Dendritic cell treated with granulocyte-macrophage colony-stimulating factor and Interleukin-4, amounts not matched to agents 40 ng/mL and 50 ng/mL, for 4 days (primary cell): ENCODE measurements around the gene CEP162.
"Not testable (repeated sequence)": the region's sequence is repeated elsewhere in the genome, so short reads cannot be mapped to it uniquely, and the experiment has no call there.

Source experiments
- H3K27ac Mint-ChIP-seq: one replicate; pipeline ENCODE4 v1.8.0; 2022; ENCODE audit warnings: mild to moderate bottlenecking, mixed read lengths
- H3K27me3 Mint-ChIP-seq: one replicate; pipeline ENCODE4 v1.8.0; 2022; ENCODE audit warnings: mild to moderate bottlenecking, mixed read lengths
- H3K36me3 Mint-ChIP-seq: one replicate; pipeline ENCODE4 v1.8.0; 2022; ENCODE audit warnings: low read depth, mixed read lengths
- H3K4me1 Mint-ChIP-seq: one replicate; pipeline ENCODE4 v1.8.0; 2022; ENCODE audit warnings: low read depth, mixed read lengths
- H3K4me3 Mint-ChIP-seq: one replicate; pipeline ENCODE4 v1.8.0; 2022; ENCODE audit warnings: mild to moderate bottlenecking, moderate library complexity, mixed read lengths
- H3K9me3 Mint-ChIP-seq: one replicate; pipeline ENCODE4 v1.8.0; 2022; ENCODE audit warnings: mixed read lengths
- intact Hi-C: fragments of 100-400 bp; cut with micrococcal nuclease; formaldehyde crosslinking; loops from one replicate; pipeline ENCODE4 v1.15.0; 2022

Gene CEP162

GRCh38 chr6:84161190-84161589 lies 66.3 kb downstream of the CEP162 start:
- Mint-ChIP-seq H3K27ac (no peak overlapping the region), H3K27me3 (no peaks in the 10 kb centered on the region), H3K36me3 (peaks cover 33% of the 10 kb centered on the region), H3K9me3 (no peaks in the 10 kb centered on the region), H3K4me1 (no peaks in the 10 kb centered on the region), H3K4me3 (no peak overlapping the region)
- intact Hi-C loops: no loop called here

DNA sequence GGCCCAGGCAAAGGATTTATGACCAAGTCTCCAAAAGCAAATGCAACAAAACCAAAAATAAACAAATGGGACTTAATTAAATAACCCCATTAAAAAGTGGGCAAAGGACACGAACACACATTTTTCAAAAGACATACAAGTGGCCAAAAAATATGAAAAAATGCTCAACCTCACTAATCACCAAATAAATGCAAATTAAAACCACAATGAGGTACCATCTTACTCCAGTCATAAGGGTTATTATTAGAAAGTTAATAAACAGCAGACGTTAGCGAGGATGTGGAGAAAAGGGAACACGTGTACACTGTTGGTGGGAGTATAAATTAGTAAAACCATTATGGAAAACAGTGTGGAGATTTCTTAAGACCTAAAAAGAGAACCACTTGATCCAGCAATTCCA lies 71.1 kb downstream of the CEP162 start:
- H3K4me3 Mint-ChIP-seq: no peak overlapping the region
- intact Hi-C loops: no loop called here

DNA sequence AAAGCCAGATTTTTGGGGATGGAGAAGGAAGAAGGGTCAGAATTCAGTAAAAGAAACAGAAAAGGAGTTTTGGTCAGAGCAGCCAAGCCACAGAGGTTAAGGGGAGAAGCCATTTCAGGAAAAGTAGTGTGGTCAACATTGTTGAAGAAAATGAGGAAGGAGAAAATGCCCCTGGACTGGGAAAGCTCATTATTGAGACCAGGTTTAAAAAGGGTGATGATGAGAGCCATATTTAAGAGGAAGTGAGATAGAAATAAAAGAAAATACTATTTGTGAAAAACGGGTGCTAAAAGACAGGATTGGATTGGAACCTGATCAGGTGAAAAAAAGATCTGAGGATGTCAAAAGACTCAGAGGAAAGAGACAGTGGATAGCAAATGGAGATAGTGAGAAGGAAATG lies 75.8 kb downstream of the CEP162 start:
- Mint-ChIP-seq H3K27ac (no peak overlapping the region), H3K4me1 (peaks cover 8% of the 10 kb centered on the region), H3K4me3 (no peak overlapping the region), H3K9me3 (peaks cover 9% of the 10 kb centered on the region), H3K27me3 (no peaks in the 10 kb centered on the region), H3K36me3 (peaks cover 40% of the 10 kb centered on the region)
- intact Hi-C loops: no loop called here

More for the DNA sequence above, 71.1 kb downstream of the CEP162 start:
- Mint-ChIP-seq H3K27me3 (no peaks in the 10 kb centered on the region), H3K9me3 (peaks cover 6% of the 10 kb centered on the region), H3K4me1 (peaks cover 7% of the 10 kb centered on the region), H3K36me3 (peaks cover 52% of the 10 kb centered on the region), H3K27ac (no peak overlapping the region)

DNA sequence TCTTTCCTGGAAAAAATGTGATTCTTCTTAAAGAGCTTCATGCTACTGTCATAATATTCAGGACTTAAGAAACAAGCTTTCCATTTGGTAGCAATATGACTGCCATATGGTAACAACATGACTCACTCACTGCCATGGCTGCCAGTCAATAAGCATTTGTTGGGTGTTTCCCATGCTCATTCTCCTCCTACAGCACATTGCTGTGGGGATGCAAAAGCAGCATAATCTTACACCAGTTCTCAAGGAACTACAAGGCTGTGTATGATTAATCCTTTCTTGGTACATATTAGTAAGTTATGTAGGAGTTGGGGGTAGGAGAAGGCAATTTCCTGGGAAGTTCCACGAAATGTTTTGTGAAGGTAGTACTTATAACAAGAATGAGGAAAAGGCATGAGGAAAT lies 76.7 kb downstream of the CEP162 start:
- H3K9me3 Mint-ChIP-seq: peaks cover 9% of the 10 kb centered on the region
- peaks cover 39% of the 10 kb centered on the region for H3K36me3 Mint-ChIP-seq
- H3K27me3 Mint-ChIP-seq: no peaks in the 10 kb centered on the region
- no peak overlapping the region for H3K4me3 Mint-ChIP-seq
- intact Hi-C loops: no loop called here
- peaks cover 8% of the 10 kb centered on the region for H3K4me1 Mint-ChIP-seq
- no peak overlapping the region for H3K27ac Mint-ChIP-seq

- Mint-ChIP-seq H3K27ac (no peak overlapping the region), H3K9me3 (no peaks in the 10 kb centered on the region), H3K4me1 (no peaks in the 10 kb centered on the region), H3K36me3 (peaks cover 19% of the 10 kb centered on the region), H3K27me3 (no peaks in the 10 kb centered on the region), H3K4me3 (no peak overlapping the region)
- intact Hi-C loops: no loop called here
Measured at GRCh38 chr6:84141521-84141920, 85.9 kb downstream of the CEP162 start.

DNA sequence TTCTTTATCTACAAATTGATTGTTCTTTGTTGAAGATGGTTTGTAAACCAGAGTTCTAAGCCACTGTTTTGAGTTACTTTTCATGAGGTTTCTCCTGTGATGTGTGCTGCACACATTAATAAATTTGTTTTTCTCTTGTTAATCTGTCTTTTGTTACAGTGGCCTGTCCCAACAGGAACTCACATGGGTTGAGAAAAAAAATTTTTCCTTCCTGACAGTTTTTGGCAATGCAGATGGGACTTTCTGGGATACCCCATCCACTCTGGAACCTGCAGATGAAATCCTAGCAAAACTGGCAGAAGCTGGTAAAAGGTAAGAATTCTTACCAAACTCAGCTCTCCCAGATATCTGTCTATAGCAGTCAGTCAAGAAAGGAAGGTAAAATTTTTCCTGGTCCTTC lies 88.1 kb downstream of the CEP162 start:
- intact Hi-C loops: no loop called here
- H3K9me3 Mint-ChIP-seq: no peaks in the 10 kb centered on the region
- no peaks in the 10 kb centered on the region for H3K27me3 Mint-ChIP-seq
- no peak overlapping the region for H3K27ac Mint-ChIP-seq
- H3K4me3 Mint-ChIP-seq: no peak overlapping the region
- peaks cover 13% of the 10 kb centered on the region for H3K36me3 Mint-ChIP-seq
- no peaks in the 10 kb centered on the region for H3K4me1 Mint-ChIP-seq

GRCh38 chr6:84137989-84138575 lies 89.4 kb downstream of the CEP162 start:
- Mint-ChIP-seq H3K27ac (no peak overlapping the region), H3K36me3 (peaks cover 25% of the 10 kb centered on the region), H3K4me3 (no peak overlapping the region), H3K27me3 (no peaks in the 10 kb centered on the region), H3K4me1 (no peaks in the 10 kb centered on the region), H3K9me3 (peaks cover 12% of the 10 kb centered on the region)
- intact Hi-C loops: no loop called here

- intact Hi-C loops: no loop called here
- H3K4me1 Mint-ChIP-seq: no peaks in the 10 kb centered on the region
- peaks cover 23% of the 10 kb centered on the region for H3K9me3 Mint-ChIP-seq
- no peaks in the 10 kb centered on the region for H3K27me3 Mint-ChIP-seq
- peaks cover 34% of the 10 kb centered on the region for H3K36me3 Mint-ChIP-seq
- H3K27ac Mint-ChIP-seq: no peak overlapping the region
- no peak overlapping the region for H3K4me3 Mint-ChIP-seq
Measured at GRCh38 chr6:84137051-84137375, 90.4 kb downstream of the CEP162 start.

- Mint-ChIP-seq H3K9me3 (peaks cover 27% of the 10 kb centered on the region), H3K4me3 (no peak overlapping the region), H3K4me1 (no peaks in the 10 kb centered on the region), H3K27me3 (no peaks in the 10 kb centered on the region), H3K27ac (no peak overlapping the region), H3K36me3 (peaks cover 34% of the 10 kb centered on the region)
- intact Hi-C loops: no loop called here
Measured at GRCh38 chr6:84136364-84137050, 90.9 kb downstream of the CEP162 start.

- intact Hi-C loops: no loop called here
- H3K4me3 Mint-ChIP-seq: no peak overlapping the region
- no peaks in the 10 kb centered on the region for H3K4me1 Mint-ChIP-seq
- no peak overlapping the region for H3K27ac Mint-ChIP-seq
- H3K9me3 Mint-ChIP-seq: peaks cover 39% of the 10 kb centered on the region
- H3K36me3 Mint-ChIP-seq: peaks cover 32% of the 10 kb centered on the region
- no peaks in the 10 kb centered on the region for H3K27me3 Mint-ChIP-seq
Measured at GRCh38 chr6:84135291-84135690, 92.2 kb downstream of the CEP162 start.

GRCh38 chr6:84133385-84133784 lies 94.1 kb downstream of the CEP162 start:
- peaks cover 26% of the 10 kb centered on the region for H3K36me3 Mint-ChIP-seq
- H3K27me3 Mint-ChIP-seq, H3K27ac Mint-ChIP-seq, H3K4me3 Mint-ChIP-seq, H3K4me1 Mint-ChIP-seq, intact Hi-C loops: not testable (repeated sequence)
- peaks cover 40% of the 10 kb centered on the region for H3K9me3 Mint-ChIP-seq

DNA sequence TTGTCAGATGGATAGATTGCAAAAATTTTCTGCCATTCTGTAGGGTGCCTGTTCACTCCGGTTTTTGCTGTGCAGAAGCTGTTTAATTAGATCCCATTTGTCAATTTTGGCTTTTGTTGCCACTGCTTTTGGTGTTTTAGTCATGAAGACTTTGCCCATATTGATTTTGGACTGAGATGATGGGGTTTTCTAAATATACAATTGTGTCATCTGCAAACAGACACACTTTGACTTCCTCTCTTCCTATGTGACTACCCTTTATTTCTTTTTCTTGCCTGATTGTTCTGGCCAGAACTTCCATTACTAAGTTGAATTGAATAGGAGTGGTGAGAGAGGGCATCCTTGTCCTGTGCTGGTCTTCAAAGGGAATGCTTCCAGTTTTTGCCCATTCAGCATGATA lies 97.9 kb downstream of the CEP162 start:
- Mint-ChIP-seq H3K36me3 (peaks cover 36% of the 10 kb centered on the region), H3K9me3 (peaks cover 40% of the 10 kb centered on the region)
- intact Hi-C loops, H3K27ac Mint-ChIP-seq, H3K4me1 Mint-ChIP-seq, H3K4me3 Mint-ChIP-seq, H3K27me3 Mint-ChIP-seq: not testable (repeated sequence)

DNA sequence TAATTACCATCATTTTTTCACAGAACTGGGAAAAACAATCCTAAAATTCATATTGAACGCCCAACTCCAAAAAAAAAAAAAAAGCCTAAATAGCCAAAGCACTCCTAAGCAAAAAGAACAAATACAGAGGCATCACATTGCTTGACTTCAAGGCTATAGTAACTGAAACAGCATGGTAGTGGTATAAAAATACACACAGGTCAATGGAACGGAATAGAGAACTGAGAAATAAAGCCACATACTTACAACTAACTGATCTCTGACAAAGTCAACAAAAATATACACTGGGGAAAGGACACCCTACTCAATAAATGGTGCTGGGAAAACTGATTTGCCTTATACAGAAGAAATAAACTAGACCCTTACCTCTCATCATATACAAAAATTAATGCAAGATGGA lies 104.3 kb downstream of the CEP162 start:
- Mint-ChIP-seq H3K9me3 (peaks cover 7% of the 10 kb centered on the region), H3K36me3 (peaks cover 31% of the 10 kb centered on the region), H3K4me3 (no peak overlapping the region), H3K4me1 (no peaks in the 10 kb centered on the region), H3K27ac (no peak overlapping the region), H3K27me3 (no peaks in the 10 kb centered on the region)
- intact Hi-C loops: no loop called here

DNA sequence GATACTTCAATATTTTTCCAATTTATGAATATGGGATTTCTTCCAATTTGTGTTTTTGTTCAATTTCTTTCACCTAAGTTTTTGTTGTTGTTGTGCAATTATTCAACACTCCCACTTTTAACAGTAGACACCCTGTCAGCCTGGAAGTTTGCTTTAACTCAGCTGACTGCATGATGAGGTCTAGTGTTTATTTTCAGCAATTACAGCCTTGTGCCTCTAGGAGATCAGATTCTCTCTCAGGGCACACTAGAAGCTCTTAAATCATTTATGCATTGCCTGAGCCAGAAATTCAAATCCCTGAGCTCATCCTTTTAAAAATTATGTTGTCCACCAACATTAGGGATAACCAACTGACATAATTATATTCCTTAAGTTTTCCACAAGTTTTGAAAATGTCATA lies 108.2 kb downstream of the CEP162 start:
- intact Hi-C loops: no loop called here
- Mint-ChIP-seq H3K27ac (no peak overlapping the region), H3K4me3 (no peak overlapping the region), H3K4me1 (no peaks in the 10 kb centered on the region), H3K9me3 (peaks cover 35% of the 10 kb centered on the region), H3K27me3 (no peaks in the 10 kb centered on the region), H3K36me3 (peaks cover 16% of the 10 kb centered on the region)

DNA sequence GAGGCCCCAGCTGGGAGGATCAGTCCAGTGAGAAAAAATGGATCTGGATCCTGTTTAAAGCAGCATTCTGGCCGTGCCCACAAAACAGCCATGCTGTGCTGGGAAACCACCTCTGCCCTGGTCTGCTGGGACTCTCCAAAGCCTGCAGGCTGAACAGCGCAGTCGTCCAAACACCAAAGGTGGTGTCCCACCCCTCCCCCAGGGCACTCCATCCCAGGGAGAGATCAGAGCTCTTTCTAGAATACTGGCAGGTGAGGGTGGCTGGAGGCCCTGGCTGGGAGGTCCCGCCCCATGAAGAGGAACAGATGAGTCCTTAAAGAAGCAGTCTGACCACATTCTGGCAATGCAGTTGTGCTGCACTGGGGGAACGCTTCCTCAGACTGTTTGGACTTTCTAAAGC lies 109.3 kb downstream of the CEP162 start:
- Mint-ChIP-seq H3K4me1 (no peaks in the 10 kb centered on the region), H3K27me3 (no peaks in the 10 kb centered on the region), H3K36me3 (peaks cover 7% of the 10 kb centered on the region), H3K9me3 (peaks cover 38% of the 10 kb centered on the region), H3K27ac (no peak overlapping the region), H3K4me3 (no peak overlapping the region)
- intact Hi-C loops: no loop called here
